CD4-positive, alpha-beta T cell (primary cell): Measurements from ENCODE around the gene VGLL3. TPM values are rescaled to one million over a fixed set of nuclear protein-coding genes. Genes with fewer than 3 reads are reported as not detected.

Source experiments
- ATAC-seq: fragments of 200-7000 bp; cut with Tn5 transposase; one replicate; pipeline ENCODE4 v1.10.0; 2022; ENCODE audit warnings: mild to moderate bottlenecking; ENCODE audit not compliant: poor library complexity
- CTCF ChIA-PET: fragments of 350-600 bp; sonication (Branson Sonifier 250); formaldehyde crosslinking; loops from one replicate; lab custom pipeline; 2021; ENCODE audit warnings: antibody characterized with exemption, inconsistent platforms; lab: Charles Lee
- POLR2A ChIA-PET: fragments of 350-600 bp; sonication (Branson Sonifier 250); formaldehyde crosslinking; loops from one replicate; lab custom pipeline; 2021; ENCODE audit warnings: antibody characterized with exemption, inconsistent platforms; lab: Charles Lee
- DNase-seq, 14 experiments: peaks; one replicate each; pipeline ENCODE4 v3.0.0-alpha.2; 2013 to 2020; ENCODE audit warnings: mixed read lengths in 2 of 14
- H3K27ac ChIP-seq, 2 donors: one replicate each; pipeline versions ENCODE4 v1.5.1 to v1.7.0; 2013; ENCODE audit warnings: low read length in 2 of 2, low read depth in 1 of 2, mild to moderate bottlenecking in 1 of 2
- H3K27me3 ChIP-seq, 2 experiments: 1 replicate in 1 of 2; 2 replicates in 1 of 2; pipeline versions ENCODE4 v1.6.1 to v1.7.0; 2013; ENCODE audit warnings: low read length in 2 of 2, control low read depth in 1 of 2, mild to moderate bottlenecking in 1 of 2, moderate library complexity in 1 of 2; ENCODE audit not compliant: insufficient read depth in 2 of 2, control insufficient read depth in 1 of 2
- H3K36me3 ChIP-seq: one replicate; pipeline ENCODE4 v1.6.1; 2013; ENCODE audit warnings: low read length, control low read depth; ENCODE audit not compliant: insufficient read depth
- H3K4me1 ChIP-seq: one replicate; pipeline ENCODE4 v1.6.1; 2013; ENCODE audit warnings: low read length, control low read depth; ENCODE audit not compliant: insufficient read depth
- H3K4me3 ChIP-seq: one replicate; pipeline ENCODE4 v1.5.1; 2013; ENCODE audit warnings: mild to moderate bottlenecking, low read length, moderate library complexity
- H3K9me3 ChIP-seq, 2 experiments: 1 replicate in 1 of 2; 2 replicates in 1 of 2; pipeline versions ENCODE4 v1.6.1 to v1.7.0; 2013; ENCODE audit warnings: low read length in 2 of 2, mild to moderate bottlenecking in 2 of 2, control low read depth in 1 of 2, moderate library complexity in 1 of 2; ENCODE audit not compliant: control insufficient read depth in 1 of 2, insufficient read depth in 1 of 2
- H3K27ac Mint-ChIP-seq: one replicate; pipeline ENCODE4 v1.8.0; 2020; ENCODE audit warnings: mixed read lengths
- H3K27me3 Mint-ChIP-seq: one replicate; pipeline ENCODE4 v1.8.0; 2021; ENCODE audit warnings: mixed read lengths
- H3K36me3 Mint-ChIP-seq: one replicate; pipeline ENCODE4 v1.8.0; 2021; ENCODE audit warnings: low read depth, mixed read lengths
- H3K4me1 Mint-ChIP-seq: one replicate; pipeline ENCODE4 v1.8.0; 2021; ENCODE audit warnings: low read depth, mixed read lengths
- H3K4me3 Mint-ChIP-seq: one replicate; pipeline ENCODE4 v1.8.0; 2020; ENCODE audit warnings: mild to moderate bottlenecking, mixed read lengths
- H3K9me3 Mint-ChIP-seq: one replicate; pipeline ENCODE4 v1.8.0; 2020; ENCODE audit warnings: mixed read lengths
- intact Hi-C, 2 experiments: fragments of 100-400 bp; cut with DNase I in 1 of 2; cut with micrococcal nuclease in 1 of 2; formaldehyde crosslinking; loops; one replicate each; pipeline versions ENCODE4 v1.15.1 to v1.9.0; 2023 to 2025; cut with DNase I, micrococcal nuclease
- total RNA-seq, 174 experiments: library from RNA in 2 of 174; stranded (reverse) in 2 of 174; gene quantifications; one replicate each; pipeline ENCODE4 v1.2.3 and lab custom pipeline; 2021 to 2026
- TF ChIP-seq, protein P1 (sequence below): fragments of 200-600 bp; IDR thresholded peaks from one replicate; pipeline ENCODE4 v1.8.0; 2022; ENCODE audit warnings: antibody characterized with exemption, mild to moderate bottlenecking

VGLL3 gene
- total RNA-seq, 2 experiments from 2014 or later, result not detected

DNA sequence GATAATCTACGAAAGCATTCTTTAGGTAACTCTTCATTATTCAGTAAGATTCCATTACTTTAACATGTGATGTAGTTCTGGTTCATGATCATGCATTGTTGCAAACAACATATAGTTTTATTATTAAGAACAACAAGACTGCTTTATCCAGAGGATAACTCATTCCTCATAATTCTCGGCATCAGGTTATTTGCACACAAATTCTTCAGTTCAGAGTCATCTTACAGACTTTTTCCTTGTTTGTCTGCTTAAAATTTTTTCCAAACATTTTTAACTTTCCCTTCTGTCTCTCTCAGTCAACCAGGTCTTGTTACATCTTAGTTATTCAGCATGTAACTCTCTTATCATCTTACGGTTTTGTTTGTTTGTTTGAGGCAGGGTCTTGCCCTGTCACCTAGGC lies 60.1 kb downstream of the VGLL3 start:
- no peaks in the 10 kb centered on the region for H3K4me1 Mint-ChIP-seq
- H3K27ac ChIP-seq, result no peak overlapping the region
- intact Hi-C loops, result no loop called here
- no peak overlapping the region for H3K27ac Mint-ChIP-seq
- H3K4me3 ChIP-seq, result no peak overlapping the region
- no peak for DNase-seq
- H3K36me3 Mint-ChIP-seq, result no peaks in the 10 kb centered on the region
- no peaks in the 10 kb centered on the region for H3K27me3 ChIP-seq
- H3K4me3 Mint-ChIP-seq, result no peak overlapping the region
- ChIA-PET POLR2A (no interaction called here), CTCF (no interaction called here)
- TF ChIP-seq, protein P1, sequence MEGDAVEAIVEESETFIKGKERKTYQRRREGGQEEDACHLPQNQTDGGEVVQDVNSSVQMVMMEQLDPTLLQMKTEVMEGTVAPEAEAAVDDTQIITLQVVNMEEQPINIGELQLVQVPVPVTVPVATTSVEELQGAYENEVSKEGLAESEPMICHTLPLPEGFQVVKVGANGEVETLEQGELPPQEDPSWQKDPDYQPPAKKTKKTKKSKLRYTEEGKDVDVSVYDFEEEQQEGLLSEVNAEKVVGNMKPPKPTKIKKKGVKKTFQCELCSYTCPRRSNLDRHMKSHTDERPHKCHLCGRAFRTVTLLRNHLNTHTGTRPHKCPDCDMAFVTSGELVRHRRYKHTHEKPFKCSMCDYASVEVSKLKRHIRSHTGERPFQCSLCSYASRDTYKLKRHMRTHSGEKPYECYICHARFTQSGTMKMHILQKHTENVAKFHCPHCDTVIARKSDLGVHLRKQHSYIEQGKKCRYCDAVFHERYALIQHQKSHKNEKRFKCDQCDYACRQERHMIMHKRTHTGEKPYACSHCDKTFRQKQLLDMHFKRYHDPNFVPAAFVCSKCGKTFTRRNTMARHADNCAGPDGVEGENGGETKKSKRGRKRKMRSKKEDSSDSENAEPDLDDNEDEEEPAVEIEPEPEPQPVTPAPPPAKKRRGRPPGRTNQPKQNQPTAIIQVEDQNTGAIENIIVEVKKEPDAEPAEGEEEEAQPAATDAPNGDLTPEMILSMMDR, result no peak
- H3K9me3 Mint-ChIP-seq, result peaks cover 4% of the 10 kb centered on the region
- H3K9me3 ChIP-seq, result no peaks in the 10 kb centered on the region
- H3K36me3 ChIP-seq, result no peaks in the 10 kb centered on the region
- ATAC-seq, result no peak
- no peaks in the 10 kb centered on the region for H3K27me3 Mint-ChIP-seq
- H3K4me1 ChIP-seq, result no peaks in the 10 kb centered on the region

DNA sequence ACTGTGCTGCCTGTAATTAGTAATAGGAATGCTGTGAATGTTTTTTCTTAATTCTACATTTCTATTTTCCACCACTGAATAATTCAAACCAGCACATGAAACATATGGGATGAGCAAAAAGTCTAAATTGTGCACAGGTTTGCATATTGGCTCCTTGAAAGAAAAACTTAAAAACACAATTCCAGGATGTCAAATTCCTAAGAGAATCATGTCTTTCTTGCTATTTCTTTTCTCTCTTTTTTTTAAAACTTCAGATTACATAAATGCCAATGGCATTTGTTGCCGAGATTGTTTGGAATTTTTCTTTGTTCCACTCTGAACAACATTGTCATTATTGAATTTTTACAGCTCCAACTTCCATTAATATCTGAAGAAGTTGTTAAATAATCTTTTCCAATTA lies 60.8 kb downstream of the VGLL3 start:
- intact Hi-C loops, result no loop called here
- ChIA-PET POLR2A (no interaction called here), CTCF (no interaction called here)
- H3K36me3 ChIP-seq, result no peaks in the 10 kb centered on the region
- DNase-seq (no peak), ATAC-seq (no peak)
- H3K27ac Mint-ChIP-seq, result no peak overlapping the region
- no peak overlapping the region for H3K4me3 ChIP-seq
- H3K4me1 Mint-ChIP-seq, result no peaks in the 10 kb centered on the region
- H3K9me3 ChIP-seq, result no peaks in the 10 kb centered on the region
- TF ChIP-seq, protein P1, result no peak
- H3K9me3 Mint-ChIP-seq, result peaks cover 9% of the 10 kb centered on the region
- H3K4me1 ChIP-seq, result no peaks in the 10 kb centered on the region
- H3K27ac ChIP-seq, result no peak overlapping the region
- no peaks in the 10 kb centered on the region for H3K27me3 ChIP-seq
- no peak overlapping the region for H3K4me3 Mint-ChIP-seq
- no peaks in the 10 kb centered on the region for H3K36me3 Mint-ChIP-seq
- no peaks in the 10 kb centered on the region for H3K27me3 Mint-ChIP-seq

DNA sequence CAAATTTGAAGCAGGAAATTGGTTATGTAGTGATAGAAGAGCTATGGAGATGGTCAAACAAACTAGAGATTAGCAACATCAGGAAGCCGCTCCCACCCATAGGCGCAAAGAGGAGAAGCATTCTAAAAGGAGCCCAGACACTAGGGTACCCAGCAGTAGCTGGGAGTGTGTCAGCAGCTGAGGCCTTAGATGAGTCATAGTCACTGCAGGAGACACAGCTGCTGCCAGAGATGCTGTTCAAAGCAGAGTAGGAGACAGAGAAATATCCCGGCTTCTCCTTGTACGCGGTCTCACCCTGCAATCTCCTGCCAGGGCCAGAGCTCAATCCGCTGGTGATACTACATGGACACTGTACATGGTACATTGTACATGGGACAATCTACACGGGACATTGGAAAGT lies 61.9 kb downstream of the VGLL3 start:
- H3K4me1 Mint-ChIP-seq, result no peaks in the 10 kb centered on the region
- H3K36me3 ChIP-seq, result no peaks in the 10 kb centered on the region
- H3K27me3 ChIP-seq, result no peaks in the 10 kb centered on the region
- ChIA-PET POLR2A (no interaction called here), CTCF (no interaction called here)
- intact Hi-C loops, result no loop called here
- no peaks in the 10 kb centered on the region for H3K36me3 Mint-ChIP-seq
- no peak overlapping the region for H3K4me3 Mint-ChIP-seq
- no peak for ATAC-seq
- no peak overlapping the region for H3K27ac Mint-ChIP-seq
- no peak overlapping the region for H3K4me3 ChIP-seq
- H3K27me3 Mint-ChIP-seq, result no peaks in the 10 kb centered on the region
- H3K27ac ChIP-seq, result no peak overlapping the region
- H3K9me3 Mint-ChIP-seq, result peaks cover 9% of the 10 kb centered on the region
- no peaks in the 10 kb centered on the region for H3K4me1 ChIP-seq
- TF ChIP-seq, protein P1, result no peak
- DNase-seq, result no peak
- H3K9me3 ChIP-seq, result no peaks in the 10 kb centered on the region
